NCI-H1092 treated with DMSO at 0.1 percent for 48 hours (cell line): ENCODE data around the gene MRGPRX3.
"Not testable (repeated sequence)": the region's sequence is repeated elsewhere in the genome, so short reads cannot be mapped to it uniquely, and the experiment has no call there.

Source experiments
- DNase-seq: peaks from one replicate; lab custom pipeline; 2025; lab: John Stamatoyannopoulos, UW

Gene MRGPRX3

GRCh38 chr11:18132341-18132740 is at the start of gene MRGPRX3:
TSS of gene MRGPRX3 (plus strand) at chr11:18132571. CDS start at chr11:18137203, 4,632 bp downstream.
- no peak for DNase-seq

GRCh38 chr11:18088366-18088765 is 44.0 kb upstream of the MRGPRX3 start:
- no peak for DNase-seq

- DNase-seq, result no peak
Observed at GRCh38 chr11:18088966-18089365, 43.4 kb upstream of the MRGPRX3 start.

- DNase-seq, result no peak
Observed at GRCh38 chr11:18091731-18092130, 40.6 kb upstream of the MRGPRX3 start.

GRCh38 chr11:18093959-18094358 is 38.4 kb upstream of the MRGPRX3 start:
- no peak for DNase-seq

- no peak for DNase-seq
Observed at GRCh38 chr11:18100926-18101656, 31.3 kb upstream of the MRGPRX3 start.

GRCh38 chr11:18105086-18105801 is 27.1 kb upstream of the MRGPRX3 start:
- peak; percentile 15 for DNase-seq

- peak; percentile 84 for DNase-seq
Observed at GRCh38 chr11:18105802-18106574, 26.4 kb upstream of the MRGPRX3 start, which contains the start of gene SAAL1. TSS of gene SAAL1 (minus strand) at chr11:18106082. CDS start at chr11:18106041, 41 bp downstream.

- DNase-seq, result no peak
Observed at GRCh38 chr11:18106688-18107087, 25.7 kb upstream of the MRGPRX3 start.

GRCh38 chr11:18108254-18108653 is 24.1 kb upstream of the MRGPRX3 start:
- DNase-seq, result no peak

GRCh38 chr11:18111005-18111404 is 21.4 kb upstream of the MRGPRX3 start:
- no peak for DNase-seq

GRCh38 chr11:18115360-18116127 is 16.8 kb upstream of the MRGPRX3 start:
- DNase-seq, result peak; percentile 75

- not testable (repeated sequence) for DNase-seq
Observed at GRCh38 chr11:18121331-18121828, 11.0 kb upstream of the MRGPRX3 start.

GRCh38 chr11:18131115-18131514 is 1.3 kb upstream of the MRGPRX3 start:
- DNase-seq, result not testable (repeated sequence)

GRCh38 chr11:18135308-18135707 is 2.9 kb downstream of the MRGPRX3 start:
- no peak for DNase-seq

GRCh38 chr11:18137186-18137800 is 4.9 kb downstream of the MRGPRX3 start:
- DNase-seq, result no peak

GRCh38 chr11:18140145-18140544 is 7.8 kb downstream of the MRGPRX3 start:
- no peak for DNase-seq

GRCh38 chr11:18144243-18144642 is 11.9 kb downstream of the MRGPRX3 start:
- no peak for DNase-seq

- DNase-seq, result no peak
Observed at GRCh38 chr11:18145025-18145424, 12.7 kb downstream of the MRGPRX3 start.

- no peak for DNase-seq
Observed at GRCh38 chr11:18145837-18146236, 13.5 kb downstream of the MRGPRX3 start.

- DNase-seq, result no peak
Observed at GRCh38 chr11:18151581-18151980, 19.2 kb downstream of the MRGPRX3 start.
